Measurements from ENCODE around the gene PLEKHG4. TPM values are rescaled to one million over a fixed set of nuclear protein-coding genes. Genes with fewer than 3 reads are reported as not detected.

PLEKHG4 gene
- total and polyA plus RNA-seq, 9 of the 15 experiments (the other 6 are each of a cell fraction or from before 2014, with no cell fraction given) = 3.7 to 36.8 (median 17.9) TPM

DNA sequence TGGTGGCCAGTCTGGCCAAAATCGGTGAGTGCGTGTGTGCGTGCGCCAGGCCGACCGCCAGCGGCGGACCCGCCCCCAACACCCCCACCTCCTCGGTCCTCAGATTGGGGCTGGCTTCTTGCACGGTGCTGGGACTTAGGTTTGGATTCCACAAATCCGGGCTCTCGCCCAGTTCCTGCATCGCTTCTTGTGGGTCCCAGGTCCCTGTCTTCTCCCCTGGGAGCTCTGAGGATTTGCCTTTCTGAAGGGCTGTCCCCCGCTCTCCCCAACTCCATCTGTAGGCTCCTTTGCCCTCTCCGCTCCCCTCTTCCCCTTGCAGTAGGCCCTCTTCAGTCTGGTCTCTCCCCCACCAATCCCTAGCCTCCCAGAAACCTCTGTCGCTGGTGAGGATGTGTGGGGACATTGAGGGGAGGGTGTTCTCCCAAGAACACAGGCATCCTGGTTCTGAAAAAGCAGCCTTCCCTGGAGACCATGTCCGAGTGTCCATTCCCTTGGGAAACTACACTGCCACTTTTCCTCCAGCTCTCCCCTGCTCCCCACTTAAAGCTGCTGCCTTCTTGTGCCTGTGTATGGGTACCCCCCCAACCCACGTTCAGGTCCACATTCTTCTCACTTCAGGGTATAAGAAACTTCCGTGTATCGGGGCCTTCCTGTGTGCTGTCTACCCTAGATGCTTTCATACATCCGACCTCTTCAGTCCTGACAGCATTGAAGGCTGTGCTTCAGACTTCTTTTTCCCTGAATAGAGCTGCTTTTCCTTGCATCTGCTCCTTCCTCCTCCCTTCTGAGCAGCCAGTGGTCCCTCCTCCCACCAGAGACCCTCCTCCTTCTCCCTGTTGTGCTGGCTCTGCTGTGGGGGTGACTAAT lies 29.9 kb upstream of the PLEKHG4 start (continued):
- TF ChIP-seq SMAD4 (CRISPR knock-in tag; conservative IDR thresholded peaks at IDR 0.05) = 0 out of 2 replicates have a peak, but pooled peaks have one; percentile 0
- peak; percentile 4; the same call in 1 of the 2 replicates for TF ChIP-seq CTBP1 (IDR thresholded peaks at IDR 0.05; ENCODE audit: borderline replicate concordance)
- TF ChIP-seq, protein P1, sequence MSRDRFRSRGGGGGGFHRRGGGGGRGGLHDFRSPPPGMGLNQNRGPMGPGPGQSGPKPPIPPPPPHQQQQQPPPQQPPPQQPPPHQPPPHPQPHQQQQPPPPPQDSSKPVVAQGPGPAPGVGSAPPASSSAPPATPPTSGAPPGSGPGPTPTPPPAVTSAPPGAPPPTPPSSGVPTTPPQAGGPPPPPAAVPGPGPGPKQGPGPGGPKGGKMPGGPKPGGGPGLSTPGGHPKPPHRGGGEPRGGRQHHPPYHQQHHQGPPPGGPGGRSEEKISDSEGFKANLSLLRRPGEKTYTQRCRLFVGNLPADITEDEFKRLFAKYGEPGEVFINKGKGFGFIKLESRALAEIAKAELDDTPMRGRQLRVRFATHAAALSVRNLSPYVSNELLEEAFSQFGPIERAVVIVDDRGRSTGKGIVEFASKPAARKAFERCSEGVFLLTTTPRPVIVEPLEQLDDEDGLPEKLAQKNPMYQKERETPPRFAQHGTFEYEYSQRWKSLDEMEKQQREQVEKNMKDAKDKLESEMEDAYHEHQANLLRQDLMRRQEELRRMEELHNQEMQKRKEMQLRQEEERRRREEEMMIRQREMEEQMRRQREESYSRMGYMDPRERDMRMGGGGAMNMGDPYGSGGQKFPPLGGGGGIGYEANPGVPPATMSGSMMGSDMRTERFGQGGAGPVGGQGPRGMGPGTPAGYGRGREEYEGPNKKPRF (IDR thresholded peaks at IDR 0.05; ENCODE audit: low read depth, low read length) = no peak
- TF ChIP-seq POLR2G (IDR thresholded peaks at IDR 0.05; ENCODE audit: low read depth, low read length) = peak; percentile 20; the same call in 1 of the 2 replicates
- peak; percentile 70 for TF ChIP-seq ZNF263 (CRISPR knock-in tag; IDR thresholded peaks at IDR 0.05; ENCODE audit: borderline replicate concordance)
- TF ChIP-seq SP1 (CRISPR knock-in tag; IDR thresholded peaks at IDR 0.05) = peak; percentile 29; the same call in 1 of the 2 replicates
- TF ChIP-seq TAF1 (IDR thresholded peaks at IDR 0.05; ENCODE audit: control insufficient read depth, extremely low read depth, insufficient read depth, low read length, severe bottlenecking) = peak; percentile 30
